CD4-positive, alpha-beta T cell treated with Interferon alpha-2 for 1 hour (primary cell): ENCODE results near the gene KRTAP9-6.
"Not testable (repeated sequence)": the region's sequence is repeated elsewhere in the genome, so short reads cannot be mapped to it uniquely, and the experiment has no call there.

ENCODE experiments used
- DNase-seq, 2 donors: peaks; one replicate each; pipeline ENCODE4 v3.0.0-alpha.2; 2020 to 2022

KRTAP9-6 gene

DNA sequence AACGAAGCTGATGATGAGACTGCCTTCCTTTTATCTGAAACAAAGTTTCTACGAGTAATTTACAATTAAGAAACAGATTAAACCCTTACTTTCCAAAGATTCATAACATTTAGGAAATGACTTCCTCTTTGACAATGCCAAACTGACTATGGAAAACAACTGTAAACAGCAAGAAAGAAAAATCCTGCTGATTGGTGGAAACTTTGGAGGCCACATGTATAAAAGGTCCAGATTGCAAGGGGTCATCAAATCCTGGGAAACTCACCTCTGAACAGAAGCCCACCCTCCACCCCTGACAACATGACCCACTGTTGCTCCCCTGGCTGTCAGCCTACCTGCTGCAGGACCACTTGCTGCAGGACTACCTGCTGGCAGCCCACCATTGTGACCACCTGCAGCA is at the start of gene KRTAP9-6:
Gene KRTAP9-6 (plus strand): TSS at position 301 of the 400 bp plus-strand sequence. CDS start 0 bp downstream, at position 301.
- DNase-seq, result no peak

DNA sequence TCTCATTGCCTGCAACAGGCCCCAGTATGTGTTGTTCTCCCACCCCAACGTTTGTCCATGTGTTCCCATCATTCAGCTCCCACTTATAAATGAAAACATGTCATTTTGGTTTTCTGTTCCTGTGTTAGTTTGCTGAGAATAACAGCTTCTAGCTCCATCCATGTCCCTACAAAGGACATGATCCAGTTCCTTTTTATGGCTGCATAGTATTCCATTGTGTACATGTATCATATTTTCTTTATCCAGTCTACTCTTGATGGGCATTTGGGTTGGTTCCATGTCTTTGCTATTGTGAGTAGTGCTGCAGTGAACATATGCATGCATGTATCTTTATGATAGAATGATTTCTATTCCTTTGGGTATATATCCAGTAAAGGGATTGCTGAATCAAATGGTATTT is 49.5 kb upstream of the KRTAP9-6 start:
- DNase-seq, result no peak

GRCh38 chr17:41223821-41224220 is 41.4 kb upstream of the KRTAP9-6 start:
- no peak for DNase-seq

- no peak for DNase-seq
Observed at GRCh38 chr17:41226051-41226450, 39.1 kb upstream of the KRTAP9-6 start.

- DNase-seq, result not testable (repeated sequence)
Observed at GRCh38 chr17:41226598-41227095, 38.5 kb upstream of the KRTAP9-6 start, which contains the start of gene KRTAP9-2. Gene KRTAP9-2 (plus strand): TSS chr17:41226648. CDS start chr17:41226655, 7 bp downstream.

- DNase-seq, result no peak
Observed at GRCh38 chr17:41230094-41230493, 35.1 kb upstream of the KRTAP9-6 start.

DNA sequence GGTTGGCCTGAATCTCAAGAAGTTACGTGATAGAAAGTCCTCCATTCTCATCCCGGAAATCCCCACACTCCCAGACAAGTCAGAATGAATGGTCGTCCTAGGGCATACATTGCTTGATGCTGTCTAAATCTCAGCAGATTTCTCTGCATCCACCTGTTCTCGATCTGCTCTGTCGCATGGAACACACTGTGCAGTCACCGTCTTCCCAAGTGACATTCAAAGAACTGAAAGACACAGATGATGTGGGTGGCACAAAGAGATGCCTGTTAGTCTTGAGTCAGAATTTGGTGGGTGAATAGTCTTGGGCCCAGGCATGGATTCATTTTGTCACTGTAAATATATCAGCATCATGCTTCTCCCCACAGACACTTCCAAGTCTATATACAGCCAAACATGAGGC is 33.4 kb upstream of the KRTAP9-6 start:
- no peak for DNase-seq

DNA sequence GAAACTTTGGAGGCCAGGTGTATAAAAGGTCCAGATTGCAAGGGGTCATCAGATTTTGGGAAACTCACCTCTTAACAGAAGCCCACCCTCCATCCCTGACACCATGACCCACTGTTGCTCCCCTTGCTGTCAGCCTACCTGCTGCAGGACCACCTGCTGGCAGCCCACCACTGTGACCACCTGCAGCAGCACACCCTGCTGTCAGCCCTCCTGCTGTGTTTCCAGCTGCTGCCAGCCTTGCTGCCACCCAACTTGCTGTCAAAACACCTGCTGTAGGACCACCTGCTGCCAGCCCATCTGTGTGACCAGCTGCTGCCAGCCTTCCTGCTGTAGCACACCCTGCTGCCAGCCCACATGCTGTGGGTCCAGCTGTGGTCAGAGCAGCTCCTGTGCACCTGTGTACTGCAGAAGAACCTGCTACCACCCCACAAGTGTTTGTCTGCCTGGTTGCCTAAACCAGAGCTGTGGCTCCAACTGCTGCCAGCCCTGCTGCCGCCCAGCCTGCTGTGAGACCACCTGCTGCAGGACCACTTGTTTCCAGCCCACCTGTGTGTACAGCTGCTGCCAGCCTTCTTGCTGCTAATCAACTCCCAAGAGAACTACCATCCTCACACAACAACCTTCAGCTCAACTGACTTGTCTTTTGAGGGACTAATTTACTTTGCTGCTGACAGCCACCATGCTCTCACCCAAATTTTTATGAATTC is 32.6 kb upstream of the KRTAP9-6 start, which contains the start of gene KRTAP9-3:
Gene KRTAP9-3 (plus strand): TSS at position 51 of the 707 bp plus-strand sequence. CDS start 53 bp downstream, at position 104.
- not testable (repeated sequence) for DNase-seq

DNA sequence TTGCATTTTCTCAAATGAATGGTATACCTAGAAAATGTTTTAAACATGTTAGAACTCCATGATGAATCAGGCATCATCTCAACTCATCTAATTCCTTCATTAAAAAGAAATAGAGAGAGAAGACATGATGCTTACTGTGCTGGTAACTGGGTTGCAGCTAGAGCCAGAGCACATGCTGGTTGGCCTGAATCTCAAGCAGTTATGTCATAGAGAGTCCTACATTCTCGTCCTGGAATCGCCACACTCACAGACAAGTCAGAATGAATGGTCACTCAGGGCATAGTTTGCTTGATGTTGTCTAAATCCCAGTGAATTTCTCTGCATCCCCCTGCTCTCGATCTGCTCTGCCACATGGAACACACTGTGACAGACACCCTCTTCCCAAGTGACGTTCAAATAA is 28.1 kb upstream of the KRTAP9-6 start:
- not testable (repeated sequence) for DNase-seq

DNA sequence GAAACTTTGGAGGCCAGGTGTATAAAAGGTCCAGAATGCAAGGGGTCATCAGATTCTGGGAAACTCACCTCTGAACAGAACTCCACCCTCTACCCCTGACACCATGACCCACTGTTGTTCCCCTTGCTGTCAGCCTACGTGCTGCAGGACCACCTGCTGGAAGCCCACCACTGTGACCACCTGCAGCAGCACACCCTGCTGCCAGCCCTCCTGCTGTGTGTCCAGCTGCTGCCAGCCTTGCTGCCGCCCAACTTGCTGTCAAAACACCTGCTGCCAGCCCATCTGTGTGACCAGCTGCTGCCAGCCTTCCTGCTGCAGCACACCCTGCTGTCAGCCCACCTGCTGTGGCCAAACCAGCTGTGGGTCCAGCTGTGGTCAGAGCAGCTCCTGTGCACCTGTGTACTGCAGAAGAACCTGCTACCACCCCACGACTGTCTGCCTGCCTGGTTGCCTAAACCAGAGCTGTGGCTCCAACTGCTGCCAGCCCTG is 27.2 kb upstream of the KRTAP9-6 start, which contains the start of gene KRTAP9-8:
Gene KRTAP9-8 (plus strand): TSS at position 51 of the 489 bp plus-strand sequence. CDS start 53 bp downstream, at position 104.
- DNase-seq, result not testable (repeated sequence)

- DNase-seq, result not testable (repeated sequence)
Observed at GRCh38 chr17:41246995-41247787, 18.0 kb upstream of the KRTAP9-6 start.

GRCh38 chr17:41249637-41250240 is 15.4 kb upstream of the KRTAP9-6 start, which contains the start of gene KRTAP9-4:
Gene KRTAP9-4 (plus strand): TSS chr17:41249687. CDS start chr17:41249721, 34 bp downstream.
- not testable (repeated sequence) for DNase-seq

GRCh38 chr17:41251261-41251660 is 13.9 kb upstream of the KRTAP9-6 start:
- no peak for DNase-seq

GRCh38 chr17:41254861-41255260 is 10.3 kb upstream of the KRTAP9-6 start:
- no peak for DNase-seq

- DNase-seq, result not testable (repeated sequence)
Observed at GRCh38 chr17:41255381-41256290, 9.5 kb upstream of the KRTAP9-6 start, which contains the start of gene KRTAP9-9. Gene KRTAP9-9 (plus strand): TSS chr17:41255384.

DNA sequence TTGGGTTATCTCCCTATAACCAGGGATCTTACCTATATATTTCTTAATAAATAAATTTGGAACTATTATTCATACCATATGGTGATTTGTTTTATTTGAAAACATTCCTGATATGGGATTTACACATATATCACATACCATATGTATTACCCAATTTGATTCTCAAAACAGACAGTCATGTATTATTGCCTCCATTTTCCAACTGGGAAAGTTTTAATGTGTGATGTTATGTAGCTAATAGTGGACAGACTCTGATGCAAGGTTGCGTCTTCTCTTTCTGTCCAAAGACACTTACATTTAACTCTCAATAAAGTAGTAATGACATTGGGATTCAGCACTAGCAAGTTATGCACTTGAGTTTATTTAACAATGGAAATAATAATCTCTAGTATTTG is 8.9 kb upstream of the KRTAP9-6 start:
- DNase-seq, result no peak

DNA sequence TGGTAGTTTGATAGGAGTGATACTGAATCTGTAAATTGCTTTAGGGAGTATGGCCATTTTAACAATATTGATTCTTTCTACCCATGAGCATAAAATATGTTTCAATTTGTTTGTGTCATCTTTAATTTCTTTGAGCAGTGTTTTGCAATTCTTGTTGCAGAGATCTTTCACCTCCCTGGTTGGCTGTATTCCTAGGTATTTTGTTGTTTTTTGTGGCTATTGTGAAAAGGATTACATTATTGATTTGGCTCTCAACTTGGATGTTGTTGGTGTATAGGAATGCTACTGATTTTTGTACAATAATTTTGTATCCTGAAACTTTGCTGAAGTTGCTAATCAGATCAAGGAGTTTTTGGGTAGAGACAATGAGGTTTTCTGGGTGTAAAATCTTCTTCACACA is 6.8 kb upstream of the KRTAP9-6 start:
- DNase-seq, result no peak

GRCh38 chr17:41263212-41263611 is 2.0 kb upstream of the KRTAP9-6 start:
- no peak for DNase-seq

GRCh38 chr17:41264599-41264998 is 579 bp upstream of the KRTAP9-6 start:
- DNase-seq, result no peak

DNA sequence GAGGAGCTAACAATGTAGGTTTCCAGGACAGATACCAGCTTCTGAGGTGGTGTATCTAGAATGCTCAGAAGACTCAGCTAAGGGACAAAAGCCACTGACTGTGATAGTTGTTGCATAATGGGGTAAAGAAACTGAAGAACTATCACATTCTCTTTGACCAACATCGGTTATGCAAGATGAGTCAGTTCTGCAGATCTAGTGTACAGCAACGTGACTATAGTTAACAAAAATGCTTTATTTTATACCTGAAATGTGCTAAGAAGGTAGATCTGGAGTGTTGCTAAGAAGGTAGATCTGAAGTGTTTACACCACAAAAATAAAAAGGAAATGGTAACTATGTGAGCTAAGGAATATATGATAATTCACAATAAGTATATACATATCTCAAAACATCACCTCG is 2.5 kb downstream of the KRTAP9-6 start:
- no peak for DNase-seq

GRCh38 chr17:41271323-41271722 is 6.1 kb downstream of the KRTAP9-6 start:
- not testable (repeated sequence) for DNase-seq
